ENCODE data around the gene ABCA2. TPM values are rescaled to one million over a fixed set of nuclear protein-coding genes. Genes with fewer than 3 reads are reported as not detected.
A peak's percentile ranks its signal among the peaks of the same experiment; 100 is the strongest.
"Not testable (repeated sequence)": the region's sequence is repeated elsewhere in the genome, so short reads cannot be mapped to it uniquely, and the experiment has no call there.

ABCA2 gene
- total RNA-seq, 1 experiment from 2014 or later: 33.5 TPM

- DNase-seq (ENCODE audit: low spot score): peak; percentile 71
These were observed 36.2 kb upstream of the ABCA2 start for GRCh38 chr9:137064027-137064879.

GRCh38 chr9:137063311-137064026, 35.4 kb upstream of the ABCA2 start:
- DNase-seq (ENCODE audit: low spot score): no peak

GRCh38 chr9:137062798-137063197, 34.8 kb upstream of the ABCA2 start:
- DNase-seq (ENCODE audit: low spot score): not testable (repeated sequence)

GRCh38 chr9:137062384-137062783, 34.3 kb upstream of the ABCA2 start:
- DNase-seq (ENCODE audit: low spot score): no peak

DNA sequence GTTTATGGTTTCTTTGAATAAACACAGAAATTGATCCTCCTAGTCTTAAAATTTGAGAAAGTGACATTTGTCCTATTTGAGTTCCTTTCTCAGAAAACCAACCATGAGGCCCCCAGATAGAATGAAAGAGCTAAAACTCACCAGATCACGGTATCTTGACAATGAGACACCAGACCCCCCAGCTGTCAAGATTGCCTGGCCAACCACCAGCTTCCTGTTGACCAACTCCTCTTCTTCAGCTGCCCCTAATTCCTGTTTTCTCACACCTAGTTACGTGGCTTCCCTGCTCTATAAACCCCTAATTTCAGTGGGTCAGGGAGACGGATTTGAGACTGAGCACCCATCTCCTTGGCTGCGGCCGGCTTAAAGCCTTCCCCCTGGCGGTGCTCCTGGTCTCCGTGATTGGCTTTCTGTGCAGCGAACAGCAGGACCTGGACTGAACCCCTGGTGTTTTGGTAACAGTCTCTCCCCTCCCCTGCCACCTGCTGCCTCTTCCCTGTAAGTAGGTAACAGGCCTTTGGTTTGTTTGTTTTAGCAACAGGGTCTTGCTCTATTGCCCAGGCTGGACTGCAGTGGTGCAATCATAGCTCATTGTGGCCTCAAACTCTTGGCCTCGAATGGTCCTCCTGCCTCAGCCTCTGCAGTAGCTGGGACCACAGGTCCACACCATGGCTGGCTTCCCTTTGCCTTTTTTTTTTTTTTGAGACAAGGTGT, 30.6 kb upstream of the ABCA2 start:
- DNase-seq (ENCODE audit: low spot score): no peak

- no peak for DNase-seq (ENCODE audit: low spot score)
These were observed 29.5 kb upstream of the ABCA2 start for GRCh38 chr9:137057545-137057944.

- DNase-seq (ENCODE audit: low spot score): no peak
These were observed 28.8 kb upstream of the ABCA2 start for GRCh38 chr9:137056739-137057415.

DNA sequence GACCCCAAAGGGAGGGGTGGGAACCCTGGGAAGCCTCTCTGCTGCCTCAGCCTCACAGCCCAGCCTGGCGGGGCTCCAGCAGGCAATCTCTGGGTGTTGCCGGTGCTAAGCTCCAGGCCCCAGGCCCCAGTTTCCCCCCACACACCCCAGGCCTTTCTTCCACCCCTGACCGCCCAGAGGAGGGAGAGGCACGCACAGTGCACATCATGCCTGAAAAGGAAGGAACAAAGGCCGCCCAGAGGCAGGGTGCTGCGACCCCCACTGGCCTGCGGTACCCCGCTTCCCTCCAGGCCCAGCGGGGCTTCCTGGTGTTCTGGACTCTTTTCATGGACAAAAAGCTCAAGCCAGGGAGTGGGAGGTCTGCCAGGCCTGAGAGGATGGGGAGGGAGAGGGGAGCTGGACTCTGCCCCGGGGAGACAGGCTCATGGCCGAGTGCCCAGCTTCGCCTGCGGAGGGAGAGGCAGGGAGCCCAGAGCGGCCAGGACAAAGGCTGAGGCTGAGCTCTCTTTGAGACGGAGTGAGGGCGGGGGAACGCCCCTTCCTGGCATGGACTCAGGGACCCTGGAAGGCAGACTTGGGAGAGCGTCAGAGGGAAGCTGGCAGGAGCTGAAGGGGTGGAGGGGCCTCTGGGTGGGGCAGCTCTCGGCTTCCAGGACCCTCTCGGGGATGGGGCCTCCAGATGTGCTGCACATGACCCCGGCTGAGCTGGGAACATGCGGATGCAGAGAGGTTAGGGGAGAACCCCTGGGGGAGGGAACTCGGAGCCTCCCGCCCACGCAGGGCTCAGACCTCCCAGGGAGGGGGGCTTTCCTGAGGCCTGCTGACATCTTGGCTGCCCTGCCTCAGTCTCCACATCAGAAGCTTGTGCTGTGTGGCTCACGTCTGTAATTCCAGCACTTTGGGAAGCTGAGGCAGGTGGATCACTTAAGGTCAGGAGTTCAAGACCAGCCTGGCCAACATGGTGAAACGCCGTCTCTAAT, 27.6 kb upstream of the ABCA2 start:
- DNase-seq (ENCODE audit: low spot score): peak; percentile 80

DNA sequence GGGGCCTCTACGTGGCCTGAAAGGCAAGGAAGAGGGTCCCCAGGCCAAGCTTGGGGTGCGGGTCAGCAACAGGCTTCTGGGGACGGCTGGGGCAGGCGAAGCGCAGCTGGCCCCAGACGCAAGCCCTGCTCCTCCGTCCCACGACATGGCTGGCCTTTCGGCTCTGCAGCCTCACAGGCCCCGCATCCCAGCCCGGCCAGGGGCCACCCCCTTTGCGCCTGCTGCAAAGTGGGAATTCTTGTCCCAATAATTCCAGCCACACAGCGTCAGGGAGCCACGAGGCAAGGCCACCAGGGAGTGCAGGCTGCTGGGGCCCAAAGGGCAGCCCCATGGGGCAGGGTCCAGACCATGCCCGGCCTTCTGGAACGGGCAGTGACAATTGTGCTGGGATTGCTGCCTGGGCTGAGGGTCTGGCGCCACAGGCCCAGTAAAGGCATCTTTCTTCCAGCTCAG, 26.9 kb upstream of the ABCA2 start:
- DNase-seq (ENCODE audit: low spot score): no peak

DNA sequence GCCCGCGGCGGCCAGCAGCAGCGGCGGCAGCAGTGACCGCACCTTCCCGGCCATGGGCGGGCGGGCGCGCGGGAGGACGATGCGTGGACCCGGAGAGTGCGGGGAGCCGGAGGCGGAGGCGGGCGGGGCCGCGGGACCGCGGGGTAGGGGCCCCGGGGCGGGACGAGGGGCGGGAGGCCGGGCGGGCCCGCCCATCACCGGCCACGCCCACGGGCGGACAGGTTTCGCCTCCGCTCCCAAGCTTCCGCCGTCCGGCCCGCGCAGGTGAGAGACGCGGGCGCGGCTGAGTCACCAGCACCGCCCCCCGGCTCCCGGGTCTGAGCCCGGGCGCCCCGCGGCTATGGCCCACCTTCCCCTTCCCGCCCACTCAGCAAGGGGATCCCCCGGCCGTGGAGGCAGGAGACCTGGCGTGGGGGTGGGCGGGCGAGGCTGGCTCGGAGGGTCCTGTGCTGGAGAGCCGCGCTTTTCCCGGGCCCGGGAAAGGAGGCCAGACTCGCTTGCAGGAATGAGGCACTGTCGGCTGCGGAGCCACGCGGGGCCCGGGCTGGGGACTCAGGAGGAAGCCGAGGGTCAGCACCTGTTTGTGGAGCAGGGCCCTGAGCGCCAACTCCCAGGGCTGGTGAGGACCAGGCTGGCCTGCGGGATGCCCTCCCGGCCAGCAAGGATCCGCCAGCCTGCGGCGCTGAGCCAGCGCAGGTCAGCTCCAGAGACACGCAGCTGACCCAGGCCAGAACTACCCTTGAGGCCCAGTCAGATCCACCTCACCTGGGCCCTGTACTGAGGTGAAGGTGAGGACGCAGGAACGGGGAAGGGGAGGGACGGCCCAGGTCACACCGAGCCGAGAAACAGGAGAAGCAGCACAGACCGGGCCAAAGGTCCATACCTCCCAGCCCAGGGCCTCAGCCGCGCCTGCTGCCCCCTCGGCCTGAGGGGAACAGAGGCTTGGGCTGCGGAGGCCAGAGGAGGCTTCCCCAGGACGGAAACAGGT, 26.2 kb upstream of the ABCA2 start, which contains the start of gene ENTPD2:
TSS of gene ENTPD2 (minus strand) at position 118 of the 988 bp plus-strand sequence. CDS start at position 54, 64 bp downstream.
- DNase-seq (ENCODE audit: low spot score): no peak

- DNase-seq (ENCODE audit: low spot score): no peak
These were observed 25.2 kb upstream of the ABCA2 start for GRCh38 chr9:137052998-137053943.

GRCh38 chr9:137052293-137052692, 24.3 kb upstream of the ABCA2 start:
- no peak for DNase-seq (ENCODE audit: low spot score)

DNA sequence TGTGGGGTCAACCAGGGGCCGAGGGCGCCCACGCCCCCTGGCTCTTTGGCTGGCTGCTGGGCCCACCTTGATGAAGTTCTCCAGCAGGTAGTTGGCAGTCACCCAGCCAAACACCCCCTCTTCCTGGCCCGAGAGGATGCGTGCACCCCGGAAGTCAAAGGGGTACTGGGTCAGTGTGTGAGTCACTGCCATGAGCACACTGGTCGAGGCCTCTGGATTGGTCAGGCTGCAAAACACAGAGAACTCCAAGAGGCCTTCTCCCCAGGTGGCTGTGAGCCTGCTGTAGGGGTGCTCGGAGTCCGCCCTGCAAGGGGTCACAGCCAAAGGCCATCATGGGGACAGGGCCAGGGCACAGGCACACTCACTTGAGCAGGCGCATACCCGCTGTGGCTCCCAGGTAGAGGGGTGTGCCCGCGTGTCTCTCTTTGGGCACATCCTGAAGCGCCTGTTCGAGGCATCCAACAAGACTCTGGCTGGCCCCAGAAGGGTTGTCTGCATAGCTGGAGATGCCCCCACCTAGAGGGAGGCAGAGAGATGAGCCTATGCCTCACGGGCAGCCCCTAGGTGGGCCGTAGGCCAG, 23.2 kb upstream of the ABCA2 start:
- peak; percentile 68 for DNase-seq (ENCODE audit: low spot score)

- no peak for DNase-seq (ENCODE audit: low spot score)
These were observed 22.5 kb upstream of the ABCA2 start for GRCh38 chr9:137050570-137050969.

DNA sequence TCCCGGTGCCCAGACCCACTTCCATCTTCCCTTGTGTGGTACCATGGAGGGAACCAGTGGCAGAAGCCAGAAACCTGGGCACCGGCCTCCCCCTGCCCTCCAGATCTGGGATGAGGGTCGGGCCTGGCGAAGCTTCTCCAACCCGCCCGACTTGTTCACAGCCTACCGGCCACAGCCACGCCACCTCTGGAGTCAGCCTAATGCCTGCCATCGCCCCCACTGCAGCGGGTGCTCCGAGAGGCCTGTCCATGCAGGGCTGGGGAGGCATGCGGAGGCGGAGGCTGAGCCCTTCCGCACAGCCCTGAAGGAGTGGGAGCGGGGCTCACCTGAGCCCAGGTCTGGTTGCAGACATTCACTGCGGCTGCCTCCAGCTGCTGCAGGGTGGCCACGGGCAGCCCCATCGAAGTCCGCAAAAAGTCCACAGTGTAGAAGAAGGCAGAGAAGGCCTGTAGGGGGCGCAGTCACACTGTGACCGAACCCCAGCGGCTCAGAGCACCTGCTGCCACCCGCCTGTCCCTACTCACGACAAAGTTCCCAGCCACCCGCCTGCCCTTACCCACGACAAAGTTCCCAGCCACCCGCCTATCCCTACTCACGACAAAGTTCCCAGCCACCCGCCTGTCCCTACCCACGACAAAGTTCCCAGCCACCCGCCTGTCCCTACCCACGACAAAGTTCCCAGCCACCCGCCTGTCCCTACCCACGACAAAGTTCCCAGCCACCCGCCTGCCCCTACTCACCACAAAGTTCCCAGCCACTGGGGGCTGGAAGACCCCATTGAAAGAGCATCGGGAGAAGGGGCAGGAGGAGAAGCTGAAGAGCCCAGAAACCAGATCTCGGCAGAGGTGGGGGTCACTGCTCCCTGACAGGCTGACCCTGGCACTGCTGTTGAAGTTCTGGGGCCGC, 21.8 kb upstream of the ABCA2 start:
- peak; percentile 68 for DNase-seq (ENCODE audit: low spot score)

Measured in A172 (cell line).